SK-N-MC (cell line): ENCODE results near the gene HOXD12.

Experiments
- DNase-seq: peaks from one replicate; pipeline ENCODE4 v3.0.0-alpha.2; 2011; ENCODE audit warnings: low read depth, low spot score
- H3K27ac ChIP-seq: fragments of 200-600 bp; sonication (generic); 2 replicates; pipeline ENCODE4 v1.5.1; 2016; ENCODE audit warnings: mixed run types
- H3K36me3 ChIP-seq: fragments of 200-600 bp; sonication (generic); 2 replicates; pipeline ENCODE4 v1.6.1; 2017; ENCODE audit warnings: antibody characterized with exemption, low read length, mixed read lengths; ENCODE audit not compliant: insufficient read depth
- H3K4me3 ChIP-seq: fragments of 200-600 bp; sonication (generic); 2 replicates; pipeline ENCODE4 v1.5.1; 2016
- H3K9ac ChIP-seq: fragments of 200-600 bp; sonication (generic); 2 replicates; pipeline ENCODE4 v1.8.0; 2017; ENCODE audit warnings: mixed run types, mixed read lengths; ENCODE audit not compliant: insufficient read length
- H3K9me3 ChIP-seq: fragments of 200-600 bp; sonication (generic); 2 replicates; pipeline ENCODE4 v1.6.1; 2017; ENCODE audit warnings: low read depth, mild to moderate bottlenecking, antibody characterized with exemption, low read length, moderate library complexity, mixed read lengths
- EZH2 ChIP-seq: fragments of 200-600 bp; sonication (generic); IDR thresholded peaks from one replicate; pipeline ENCODE4 v1.6.1; 2017; ENCODE audit warnings: antibody characterized with exemption
- FOXP2 ChIP-seq: optimal IDR thresholded peaks from 2 replicates; pipeline ENCODE3; 2011; ENCODE audit warnings: mild to moderate bottlenecking, moderate library complexity; ENCODE audit not compliant: insufficient read depth; ENCODE audit errors: extremely low read length, control extremely low read depth
- POLR2AphosphoS5 ChIP-seq: IDR thresholded peaks from 2 replicates; pipeline ENCODE4 v1.6.1; 2012; ENCODE audit warnings: mild to moderate bottlenecking, low read depth, low read length, borderline replicate concordance

HOXD12 gene

DNA sequence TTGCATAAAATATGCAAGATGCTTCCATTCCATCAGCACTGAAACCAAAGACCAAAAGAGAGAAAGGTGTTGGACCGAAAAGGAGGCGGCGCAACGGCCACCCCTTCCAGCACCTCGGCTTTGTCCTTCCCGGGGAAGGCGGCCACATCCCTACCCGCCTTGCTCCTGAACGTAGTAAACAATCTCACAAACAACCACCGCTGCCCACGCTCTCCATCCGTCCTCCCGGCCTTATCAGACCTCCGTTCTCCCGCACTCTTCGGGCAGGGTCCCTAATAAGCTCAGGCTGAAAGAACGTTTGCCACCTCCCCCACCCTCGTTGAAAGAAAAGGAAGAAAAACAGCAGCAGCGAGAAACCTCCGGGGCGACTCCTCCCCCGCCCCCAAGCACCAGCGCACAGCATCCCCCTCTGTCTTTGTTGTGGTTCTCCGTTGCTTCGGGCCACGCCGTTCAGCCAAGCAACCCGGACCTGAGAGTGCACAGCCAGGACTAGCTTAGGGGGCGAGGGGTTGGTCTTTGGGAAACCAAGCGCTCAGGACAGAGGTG lies 20.2 kb upstream of the HOXD12 start:
- H3K9ac ChIP-seq: no peak overlapping the region
- DNase-seq: no peak
- H3K27ac ChIP-seq: no peak overlapping the region
- H3K4me3 ChIP-seq: no peak overlapping the region; the same call in 1 of the 2 replicates
- TF ChIP-seq EZH2 (no peak), POLR2AphosphoS5 (0 out of 2 replicates have a peak, but pooled peaks have one; percentile 16)
- H3K9me3 ChIP-seq: no peaks in the 10 kb centered on the region
- H3K36me3 ChIP-seq: peaks cover 11% of the 10 kb centered on the region; the same call in 1 of the 2 replicates

DNA sequence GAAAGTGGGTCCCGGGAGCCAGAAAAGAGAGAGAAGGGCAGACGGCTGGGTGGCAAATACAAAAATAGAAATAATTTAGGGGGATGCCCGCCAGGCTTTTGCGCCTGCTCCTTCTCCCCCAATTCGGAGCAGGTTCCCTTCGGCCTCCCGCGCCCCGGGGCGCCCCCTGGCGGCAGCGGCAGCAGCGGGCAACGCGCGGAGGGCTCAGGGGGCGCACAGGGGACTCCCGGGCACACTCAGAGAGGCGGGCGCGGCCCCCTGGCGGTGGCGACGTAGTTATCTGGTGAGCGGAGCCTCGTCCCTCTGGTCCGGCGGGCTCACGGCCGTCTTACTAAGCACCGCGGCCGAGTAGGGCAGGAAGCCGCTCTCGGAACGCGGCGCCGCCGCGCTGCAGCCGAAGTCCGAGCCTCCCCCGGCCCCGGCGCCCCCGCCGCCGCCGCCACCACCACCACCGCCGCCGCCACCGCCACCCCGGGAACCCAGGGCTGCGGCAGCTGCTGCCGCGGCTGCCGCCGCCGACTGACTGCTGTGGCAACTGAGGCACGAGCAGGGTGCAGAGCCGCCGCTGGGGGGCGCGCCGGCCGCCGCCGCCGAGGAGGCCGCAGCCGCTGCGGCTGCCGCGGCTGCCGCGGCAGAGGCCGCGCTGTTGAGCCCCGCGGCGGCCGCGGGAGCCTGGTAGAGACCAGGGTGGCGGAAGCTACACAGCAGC lies 19.6 kb upstream of the HOXD12 start:
- DNase-seq: no peak
- Histone ChIP-seq H3K27ac (no peak overlapping the region), H3K9me3 (no peaks in the 10 kb centered on the region), H3K4me3 (no peak overlapping the region), H3K36me3 (peaks cover 11% of the 10 kb centered on the region; the same call in 1 of the 2 replicates), H3K9ac (no peak overlapping the region)
- no peak for TF ChIP-seq EZH2
- 0 out of 2 replicates have a peak, but pooled peaks have one; percentile 10 for TF ChIP-seq POLR2AphosphoS5

DNA sequence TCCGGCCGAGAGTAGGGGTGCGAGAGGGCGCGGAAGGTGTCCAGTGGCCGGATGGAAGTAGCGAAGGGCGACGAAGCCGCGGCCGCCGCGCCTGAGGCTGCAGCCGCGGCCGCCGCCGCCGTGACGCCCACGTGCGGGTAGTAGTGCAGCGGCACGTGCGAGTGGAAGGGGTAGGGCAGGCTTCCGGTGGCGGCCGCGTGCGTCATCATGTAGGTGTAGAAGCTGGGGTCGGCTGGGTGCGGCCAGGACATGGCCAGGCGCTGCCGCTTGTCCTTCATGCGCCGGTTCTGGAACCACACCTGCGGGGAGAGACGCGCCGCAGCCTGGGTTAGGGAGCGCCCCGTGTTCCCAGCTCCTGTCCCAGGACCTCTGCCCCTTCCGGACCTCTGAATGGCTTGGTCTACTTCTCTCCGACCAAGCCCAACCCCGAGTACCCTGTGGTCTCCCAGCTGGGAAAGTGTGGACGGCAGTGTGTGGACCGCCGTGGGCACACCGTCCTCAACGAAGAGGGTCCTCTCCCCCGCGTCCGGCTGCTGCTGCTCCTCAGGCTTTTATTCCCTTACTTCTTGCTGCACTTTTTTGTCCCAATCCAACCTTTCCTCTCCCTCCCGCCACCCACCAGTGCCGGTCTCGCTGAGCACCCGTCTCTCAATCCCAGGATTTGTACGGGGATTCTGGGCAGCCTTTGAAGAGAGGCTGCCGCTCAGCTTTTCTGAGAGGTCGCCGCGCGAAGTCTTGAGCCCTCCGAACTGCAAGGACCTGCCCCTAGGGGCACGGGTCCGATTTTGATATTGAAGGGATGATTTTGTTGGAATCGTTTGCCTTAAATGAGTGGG lies 18.8 kb upstream of the HOXD12 start:
- peaks cover 11% of the 10 kb centered on the region; the same call in 1 of the 2 replicates for H3K36me3 ChIP-seq
- peak; percentile 48; the same call in 1 of the 2 replicates for TF ChIP-seq POLR2AphosphoS5
- TF ChIP-seq EZH2: no peak
- TF ChIP-seq FOXP2: no peak
- no peak overlapping the region for H3K9ac ChIP-seq
- no peak for DNase-seq
- H3K9me3 ChIP-seq: no peaks in the 10 kb centered on the region
- no peak overlapping the region for H3K27ac ChIP-seq
- peak overlapping the region; percentile 83; the same call in 1 of the 2 replicates for H3K4me3 ChIP-seq

DNA sequence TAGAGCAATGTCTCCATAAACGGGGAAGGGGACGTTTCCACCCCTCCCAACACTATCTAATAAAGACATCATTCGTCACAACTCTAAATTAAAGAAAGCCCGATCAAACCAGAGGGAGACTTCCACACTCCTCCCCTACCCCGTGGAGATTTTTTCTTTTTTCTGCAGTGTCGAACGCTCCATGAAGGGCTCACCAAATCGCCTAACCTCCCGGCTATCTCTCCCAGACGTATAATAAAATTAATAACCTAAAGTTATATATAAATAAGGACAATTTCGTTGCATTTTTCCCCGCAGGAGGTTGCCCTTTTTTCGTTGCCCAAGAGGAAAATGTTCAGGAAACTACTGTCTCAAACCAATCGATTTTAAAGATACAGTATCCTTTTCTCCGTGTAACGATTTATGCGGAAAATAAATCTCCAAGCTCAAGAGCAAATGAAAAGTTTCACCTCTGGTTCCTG lies 18.2 kb upstream of the HOXD12 start:
- no peak for DNase-seq
- TF ChIP-seq POLR2AphosphoS5 (no peak), FOXP2 (no peak), EZH2 (no peak)
- peak overlapping the region; percentile 83 for H3K4me3 ChIP-seq
- no peak overlapping the region for H3K27ac ChIP-seq
- H3K9me3 ChIP-seq: no peaks in the 10 kb centered on the region
- peak overlapping the region; percentile 73 for H3K9ac ChIP-seq
- H3K36me3 ChIP-seq: peaks cover 11% of the 10 kb centered on the region; the same call in 1 of the 2 replicates

GRCh38 chr2:176081837-176082524 lies 17.6 kb upstream of the HOXD12 start:
- Histone ChIP-seq H3K27ac (no peak overlapping the region), H3K9ac (peak overlapping the region; percentile 73), H3K9me3 (no peaks in the 10 kb centered on the region), H3K36me3 (peaks cover 11% of the 10 kb centered on the region; the same call in 1 of the 2 replicates), H3K4me3 (peak overlapping the region; percentile 83)
- DNase-seq: no peak
- TF ChIP-seq EZH2 (no peak), FOXP2 (no peak)

DNA sequence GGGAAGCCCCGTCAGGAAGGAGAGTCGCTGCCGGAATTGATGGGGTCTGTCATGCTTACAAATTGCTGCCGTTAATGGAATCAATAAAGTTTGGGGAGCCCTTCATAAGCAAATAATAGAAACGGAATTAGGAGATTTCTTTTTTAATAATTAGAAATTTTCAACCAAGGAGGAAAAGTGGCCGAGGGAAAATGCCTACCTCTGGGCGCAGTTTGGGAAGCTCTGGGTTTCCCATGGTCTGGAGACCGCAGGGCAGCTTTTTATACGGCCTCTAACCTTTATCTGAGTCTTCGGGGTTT lies 17.1 kb upstream of the HOXD12 start:
- no peak for TF ChIP-seq FOXP2
- TF ChIP-seq EZH2: no peak
- TF ChIP-seq POLR2AphosphoS5: no peak
- Histone ChIP-seq H3K9me3 (no peaks in the 10 kb centered on the region), H3K27ac (0 out of 2 replicates have a peak overlapping the region, but pooled peaks have one; percentile 28), H3K36me3 (peaks cover 11% of the 10 kb centered on the region; the same call in 1 of the 2 replicates), H3K4me3 (peak overlapping the region; percentile 83), H3K9ac (peak overlapping the region; percentile 73)
- DNase-seq: no peak

DNA sequence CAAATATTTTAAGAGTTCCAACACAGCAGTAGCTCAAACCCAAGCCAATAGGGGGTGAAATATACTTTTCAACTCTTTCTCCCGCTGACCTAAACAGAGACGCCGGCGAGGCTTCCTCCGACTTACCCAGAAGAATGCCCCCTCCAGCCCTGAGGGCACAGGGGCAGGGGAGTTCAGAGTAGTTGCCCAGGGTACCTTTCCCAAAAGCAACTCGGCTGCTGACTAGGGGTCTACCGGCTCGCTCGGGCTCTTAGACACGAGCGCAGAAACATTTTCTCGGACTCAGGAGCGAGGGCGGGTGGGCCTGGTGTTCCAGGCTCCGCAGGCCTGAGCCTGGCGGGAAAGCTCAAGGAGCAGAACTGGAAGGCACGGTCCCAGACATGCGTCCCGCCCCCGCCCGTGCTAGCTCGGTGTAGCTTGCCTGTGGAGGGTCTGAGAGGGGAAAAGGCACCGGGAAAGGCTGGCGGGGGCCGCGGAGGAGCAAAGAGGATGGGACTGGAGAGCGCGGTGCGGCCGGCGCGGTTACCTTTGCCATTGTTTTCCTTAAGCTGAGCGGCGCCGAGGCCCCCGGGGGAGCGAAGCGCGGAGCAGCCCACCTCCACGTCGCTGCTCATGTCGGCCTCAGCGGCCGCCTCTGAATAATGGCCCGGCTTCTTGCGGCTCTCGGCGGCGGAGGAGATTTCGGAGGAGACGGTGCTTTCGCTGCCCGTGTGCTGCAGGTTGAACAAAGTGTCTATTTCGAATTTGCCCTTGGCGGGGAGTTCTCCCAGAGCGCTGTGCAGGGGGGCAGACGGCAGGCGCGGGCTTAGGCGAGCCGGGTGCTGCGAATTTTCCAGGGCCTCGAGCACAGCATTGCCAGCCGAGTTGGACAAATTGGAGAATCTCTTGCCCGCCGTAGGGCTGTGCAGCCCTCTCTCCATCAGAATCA lies 16.5 kb upstream of the HOXD12 start:
- Histone ChIP-seq H3K9me3 (no peaks in the 10 kb centered on the region), H3K27ac (0 out of 2 replicates have a peak overlapping the region, but pooled peaks have one; percentile 28), H3K9ac (peak overlapping the region; percentile 73), H3K4me3 (peak overlapping the region; percentile 83), H3K36me3 (peaks cover 11% of the 10 kb centered on the region; the same call in 1 of the 2 replicates)
- DNase-seq: no peak
- no peak for TF ChIP-seq EZH2
- no peak for TF ChIP-seq POLR2AphosphoS5
- TF ChIP-seq FOXP2: no peak
